Panc1 (cell line): ENCODE results near the gene ZNF780A.
"Not testable (repeated sequence)": the region's sequence is repeated elsewhere in the genome, so short reads cannot be mapped to it uniquely, and the experiment has no call there.

ENCODE experiments used
- CTCF ChIP-seq: fragments of 450-650 bp; IDR thresholded peaks from 2 replicates; pipeline ENCODE4 v1.5.1; 2017; ENCODE audit warnings: mild to moderate bottlenecking
- POLR2AphosphoS5 ChIP-seq: IDR thresholded peaks from 2 replicates; pipeline ENCODE4 v1.6.1; 2012; ENCODE audit warnings: mild to moderate bottlenecking, low read depth, low read length, moderate library complexity
- REST ChIP-seq, 2 experiments: IDR thresholded peaks; 2 replicates each; pipeline ENCODE4 v1.6.1; 2011 to 2012; ENCODE audit warnings: low read depth in 2 of 2, control low read depth in 1 of 2, low read length in 1 of 2, mild to moderate bottlenecking in 1 of 2, moderate library complexity in 1 of 2; ENCODE audit not compliant: insufficient read depth in 1 of 2
- TCF7L2 ChIP-seq: IDR thresholded peaks from 2 replicates; pipeline ENCODE4 v1.6.1; 2011; ENCODE audit warnings: mild to moderate bottlenecking, low read depth, low read length, inconsistent platforms

GRCh38 chr19:40112271-40112670 is 21.5 kb upstream of the ZNF780A start:
- TF ChIP-seq CTCF; POLR2AphosphoS5; REST (IDR thresholded peaks at IDR 0.05; ENCODE audit: insufficient read depth in 1 of 2, low read depth in 2 of 2, low read length in 1 of 2); TCF7L2: not testable (repeated sequence)
